Measurements from ENCODE around the gene GPR31.
"Not testable (repeated sequence)": the region's sequence is repeated elsewhere in the genome, so short reads cannot be mapped to it uniquely, and the experiment has no call there.

DNA sequence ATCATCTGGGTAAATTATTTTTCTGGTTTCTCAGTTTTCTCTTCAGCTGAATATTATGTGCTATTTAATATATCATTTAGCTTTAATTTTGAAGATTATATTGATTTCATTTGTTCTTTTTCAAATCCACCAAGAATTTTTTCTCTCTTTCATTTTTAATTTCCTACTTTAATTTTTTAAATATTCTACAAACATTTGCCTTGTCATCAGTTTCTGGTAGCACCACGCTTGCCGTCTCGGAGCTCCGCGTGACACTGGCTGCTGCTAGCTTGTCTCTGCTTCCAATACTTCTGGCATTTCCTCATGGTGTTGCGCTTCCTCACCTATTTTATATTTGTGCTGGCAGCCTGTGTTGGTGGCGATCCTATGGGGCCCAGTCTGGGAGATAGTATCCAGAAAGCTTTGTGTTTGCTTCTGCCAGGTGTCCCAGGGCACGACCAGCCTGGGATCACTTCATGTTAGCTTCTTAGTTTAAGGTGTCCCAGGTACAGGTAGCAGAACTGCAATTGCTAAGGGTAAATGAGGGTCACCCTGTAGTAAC lies 33.3 kb upstream of the GPR31 start:
- TF ChIP-seq RCOR1 (IDR thresholded peaks at IDR 0.05; ENCODE audit: insufficient replicate concordance, low read length); BHLHE40 (IDR thresholded peaks at IDR 0.05; ENCODE audit: low read depth, low read length); RAD21 (IDR thresholded peaks at IDR 0.05; ENCODE audit: low read length); FOS (IDR thresholded peaks at IDR 0.05; ENCODE audit: low read depth, low read length); POLR2A (IDR thresholded peaks at IDR 0.05; ENCODE audit: low read depth, low read length); RFX5 (IDR thresholded peaks at IDR 0.05; ENCODE audit: low read depth, low read length); MXI1 (IDR thresholded peaks at IDR 0.05; ENCODE audit: borderline replicate concordance, low read depth, low read length); SMC3 (IDR thresholded peaks at IDR 0.05; ENCODE audit: low read depth, low read length); MAZ (IDR thresholded peaks at IDR 0.05; ENCODE audit: borderline replicate concordance, low read depth, low read length); CEBPB (IDR thresholded peaks at IDR 0.05; ENCODE audit: low read depth, low read length); CHD1 (IDR thresholded peaks at IDR 0.05; ENCODE audit: low read depth, low read length): not testable (repeated sequence)
- TF ChIP-seq, protein P1, sequence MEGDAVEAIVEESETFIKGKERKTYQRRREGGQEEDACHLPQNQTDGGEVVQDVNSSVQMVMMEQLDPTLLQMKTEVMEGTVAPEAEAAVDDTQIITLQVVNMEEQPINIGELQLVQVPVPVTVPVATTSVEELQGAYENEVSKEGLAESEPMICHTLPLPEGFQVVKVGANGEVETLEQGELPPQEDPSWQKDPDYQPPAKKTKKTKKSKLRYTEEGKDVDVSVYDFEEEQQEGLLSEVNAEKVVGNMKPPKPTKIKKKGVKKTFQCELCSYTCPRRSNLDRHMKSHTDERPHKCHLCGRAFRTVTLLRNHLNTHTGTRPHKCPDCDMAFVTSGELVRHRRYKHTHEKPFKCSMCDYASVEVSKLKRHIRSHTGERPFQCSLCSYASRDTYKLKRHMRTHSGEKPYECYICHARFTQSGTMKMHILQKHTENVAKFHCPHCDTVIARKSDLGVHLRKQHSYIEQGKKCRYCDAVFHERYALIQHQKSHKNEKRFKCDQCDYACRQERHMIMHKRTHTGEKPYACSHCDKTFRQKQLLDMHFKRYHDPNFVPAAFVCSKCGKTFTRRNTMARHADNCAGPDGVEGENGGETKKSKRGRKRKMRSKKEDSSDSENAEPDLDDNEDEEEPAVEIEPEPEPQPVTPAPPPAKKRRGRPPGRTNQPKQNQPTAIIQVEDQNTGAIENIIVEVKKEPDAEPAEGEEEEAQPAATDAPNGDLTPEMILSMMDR (conservative IDR thresholded peaks at IDR 0.05; ENCODE audit: low read depth, low read length): not testable (repeated sequence)
- TF ChIP-seq, protein P2, sequence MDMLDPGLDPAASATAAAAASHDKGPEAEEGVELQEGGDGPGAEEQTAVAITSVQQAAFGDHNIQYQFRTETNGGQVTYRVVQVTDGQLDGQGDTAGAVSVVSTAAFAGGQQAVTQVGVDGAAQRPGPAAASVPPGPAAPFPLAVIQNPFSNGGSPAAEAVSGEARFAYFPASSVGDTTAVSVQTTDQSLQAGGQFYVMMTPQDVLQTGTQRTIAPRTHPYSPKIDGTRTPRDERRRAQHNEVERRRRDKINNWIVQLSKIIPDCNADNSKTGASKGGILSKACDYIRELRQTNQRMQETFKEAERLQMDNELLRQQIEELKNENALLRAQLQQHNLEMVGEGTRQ (IDR thresholded peaks at IDR 0.05; ENCODE audit: low read depth, low read length): not testable (repeated sequence)
- 0 out of 2 replicates have a peak, but pooled peaks have one; percentile 21 for TF ChIP-seq MAFK (IDR thresholded peaks at IDR 0.05; ENCODE audit: low read depth, low read length)
